Stimulated activated effector memory CD8-positive, alpha-beta T cell treated with anti-CD3 and anti-CD28 coated beads, Interleukin-12 subunit alpha, Interleukin-12 subunit beta, amount 100 ng/mL, for 72 hours (primary cell): ENCODE results near the gene SLC41A1.
"Not testable (repeated sequence)": the region's sequence is repeated elsewhere in the genome, so short reads cannot be mapped to it uniquely, and the experiment has no call there.

ENCODE experiments used
- ATAC-seq: fragments of 150-1000 bp; cut with Tn5 transposase; 2 replicates; pipeline ENCODE4 v1.10.0; 2021
- DNase-seq, 2 donors: peaks; one replicate each; pipeline ENCODE4 v3.0.0; 2021 to 2022; ENCODE audit warnings: low spot score in 2 of 2
- H3K27ac Mint-ChIP-seq: one replicate; pipeline ENCODE4 v1.8.0; 2022; ENCODE audit warnings: mild to moderate bottlenecking, mixed read lengths
- H3K36me3 Mint-ChIP-seq: one replicate; pipeline ENCODE4 v1.8.0; 2022; ENCODE audit warnings: mild to moderate bottlenecking, mixed read lengths
- H3K4me1 Mint-ChIP-seq: one replicate; pipeline ENCODE4 v1.8.0; 2022; ENCODE audit warnings: mixed read lengths
- H3K4me3 Mint-ChIP-seq: one replicate; pipeline ENCODE4 v1.8.0; 2022; ENCODE audit warnings: mild to moderate bottlenecking, mixed read lengths
- H3K9me3 Mint-ChIP-seq: one replicate; pipeline ENCODE4 v1.8.0; 2022; ENCODE audit warnings: mixed read lengths

SLC41A1 gene

DNA sequence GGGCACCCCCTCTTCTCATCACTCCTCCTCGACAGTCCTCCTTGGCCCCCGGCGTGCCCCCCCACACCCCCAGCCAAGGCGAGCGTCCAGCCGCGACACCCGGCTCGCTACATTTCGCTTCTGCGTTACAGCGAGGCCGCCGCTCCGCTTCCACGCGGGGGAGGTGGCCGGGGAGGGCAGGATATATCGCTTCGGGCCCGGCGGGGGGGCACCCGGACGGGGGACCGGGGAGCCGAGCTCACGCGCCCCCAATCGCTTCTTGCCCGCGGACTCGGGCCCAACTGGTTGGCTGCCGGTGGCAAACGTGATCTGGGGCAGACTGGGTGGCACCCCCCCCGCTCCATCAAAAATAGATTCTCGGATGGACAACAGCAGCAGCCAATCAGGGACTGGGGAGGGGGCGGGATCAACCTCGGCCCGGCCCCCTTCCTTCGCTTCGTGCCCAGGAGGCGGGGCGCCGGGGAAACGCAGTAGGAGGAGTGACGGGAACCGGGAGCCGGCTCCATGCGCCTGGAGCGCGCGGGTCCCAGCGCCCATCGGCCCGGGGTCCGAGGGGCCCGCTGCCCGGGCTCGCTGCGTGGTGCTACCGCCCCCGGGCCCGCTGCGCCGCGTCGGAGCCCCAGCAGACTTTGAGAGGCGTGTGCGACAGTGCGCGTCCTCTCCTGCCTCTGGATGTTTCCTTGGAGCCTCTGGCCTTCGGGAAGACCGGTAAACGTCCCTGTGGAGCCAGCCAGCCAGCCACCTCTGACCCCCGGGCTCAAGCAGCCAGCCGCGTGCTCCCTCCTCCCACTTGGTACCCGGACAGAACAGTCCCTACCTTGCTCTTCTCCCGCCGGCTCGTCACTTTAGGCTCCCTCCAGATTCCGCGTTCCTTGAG is at the start of gene SLC41A1:
TSS of gene SLC41A1 (minus strand) at position 321 of the 877 bp plus-strand sequence. CDS start 2,757 bp downstream, outside the sequence.
- Mint-ChIP-seq H3K36me3 (peaks cover 26% of the 10 kb centered on the region), H3K4me3 (peak within 1 kb of the TSS; percentile 95), H3K27ac (peak within 1 kb of the TSS; percentile 92), H3K9me3 (no peaks in the 10 kb centered on the region), H3K4me1 (peaks cover 62% of the 10 kb centered on the region)
- peak; percentile 94 for ATAC-seq
- DNase-seq, result peak; percentile 75 to 92

DNA sequence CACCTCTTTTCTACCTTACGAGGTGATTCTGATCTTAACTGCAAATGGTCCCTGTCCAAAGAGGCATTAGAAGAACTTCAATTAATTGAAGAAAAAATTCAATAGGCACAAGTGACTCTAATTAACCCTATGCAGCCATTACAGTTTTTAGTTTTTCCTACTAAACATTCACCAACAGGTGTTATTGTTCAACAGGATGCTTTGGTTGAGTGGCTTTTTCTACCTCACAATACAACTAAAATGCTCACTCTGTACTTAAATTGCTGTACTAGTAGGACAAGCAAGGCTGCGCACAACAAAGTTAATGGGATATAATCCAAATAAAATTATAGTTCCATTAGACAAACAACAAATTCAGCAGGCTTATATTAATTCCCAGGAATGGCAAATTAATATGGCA is 48.5 kb upstream of the SLC41A1 start:
- peaks cover 9% of the 10 kb centered on the region for H3K4me1 Mint-ChIP-seq
- DNase-seq, result no peak
- no peak overlapping the region for H3K27ac Mint-ChIP-seq
- no peak for ATAC-seq
- no peaks in the 10 kb centered on the region for H3K9me3 Mint-ChIP-seq
- H3K36me3 Mint-ChIP-seq, result no peaks in the 10 kb centered on the region
- no peak overlapping the region for H3K4me3 Mint-ChIP-seq

DNA sequence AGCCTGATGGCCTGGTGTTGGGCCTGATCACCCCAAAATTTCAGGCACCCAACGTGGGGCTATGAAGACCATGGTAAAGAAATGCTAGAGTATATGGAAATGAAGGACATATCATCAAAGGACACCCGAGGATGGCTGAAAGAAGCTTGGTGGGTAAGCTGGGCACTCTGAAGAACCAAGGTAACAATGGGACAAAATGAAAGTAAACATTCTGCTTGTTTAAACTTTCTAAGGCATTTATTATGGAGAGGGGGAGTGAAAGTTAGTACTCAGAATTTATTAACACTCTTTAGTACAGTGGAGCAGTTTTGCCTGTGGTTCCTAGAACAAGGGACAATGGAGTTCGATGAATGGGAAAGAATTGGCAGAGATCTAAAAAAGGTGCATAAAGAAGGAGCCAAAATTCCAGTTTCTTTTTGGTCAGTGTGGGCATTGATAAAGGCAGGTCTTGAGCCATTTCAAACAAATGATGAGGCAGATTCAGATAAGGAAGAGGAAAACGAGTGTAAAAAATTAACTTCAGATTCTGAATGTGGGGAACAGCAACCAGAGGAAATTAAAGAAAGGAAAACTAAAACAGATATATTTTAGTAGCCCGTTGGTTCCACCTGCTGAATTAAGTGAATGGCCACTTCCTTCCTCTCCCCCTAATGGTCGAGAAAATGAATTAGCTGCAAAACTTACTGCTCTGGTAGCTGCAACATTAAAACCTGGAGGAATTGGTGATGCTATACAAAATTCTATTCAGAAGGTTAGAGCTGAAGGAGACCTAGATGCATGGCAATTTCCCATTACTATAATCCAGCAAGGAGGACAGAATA is 45.4 kb upstream of the SLC41A1 start:
- Mint-ChIP-seq H3K4me1 (peaks cover 9% of the 10 kb centered on the region), H3K27ac (no peak overlapping the region), H3K9me3 (peaks cover 7% of the 10 kb centered on the region), H3K36me3 (no peaks in the 10 kb centered on the region), H3K4me3 (peak overlapping the region; percentile 1)
- ATAC-seq (no peak), DNase-seq (no peak)

DNA sequence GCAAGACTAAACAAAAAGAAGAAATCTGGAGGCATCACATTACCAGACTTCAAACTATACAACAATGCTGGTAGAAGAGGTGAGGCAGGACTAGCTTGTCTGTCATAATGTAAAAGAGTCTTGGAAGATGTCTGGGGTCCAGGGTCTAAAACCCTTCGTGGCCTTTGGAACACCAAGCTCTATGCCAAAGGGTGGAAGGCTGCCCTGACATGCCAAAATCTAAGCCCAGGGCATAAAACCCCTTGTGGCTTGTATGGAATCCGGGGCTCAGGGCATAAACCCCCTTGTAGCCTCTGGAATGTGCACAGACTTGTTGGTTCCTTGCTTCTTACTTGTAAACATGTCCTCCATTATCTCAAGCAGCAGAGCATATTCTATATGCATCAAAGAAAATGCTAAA is 44.5 kb upstream of the SLC41A1 start:
- not testable (repeated sequence) for H3K9me3 Mint-ChIP-seq, ATAC-seq, H3K4me1 Mint-ChIP-seq, H3K4me3 Mint-ChIP-seq, H3K27ac Mint-ChIP-seq, DNase-seq, H3K36me3 Mint-ChIP-seq

DNA sequence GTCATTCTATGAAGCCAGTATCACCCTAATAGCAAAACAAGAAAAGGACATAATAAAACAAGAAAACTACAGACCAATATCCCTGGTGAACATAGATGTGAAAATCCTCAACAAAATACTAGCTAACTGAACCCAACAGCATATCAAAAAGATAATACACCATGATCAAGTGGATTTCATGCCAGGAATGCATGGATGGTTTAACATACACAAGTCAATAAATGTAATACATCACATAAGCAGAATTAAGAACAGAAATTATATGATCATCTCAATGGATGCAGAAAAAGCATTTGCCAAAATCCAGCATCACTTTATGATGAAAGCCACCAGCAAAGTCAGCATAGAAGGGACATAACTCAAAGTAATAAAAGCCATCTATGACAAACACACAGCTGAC is 43.4 kb upstream of the SLC41A1 start:
- no peak for ATAC-seq
- H3K27ac Mint-ChIP-seq, result no peak overlapping the region
- no peaks in the 10 kb centered on the region for H3K36me3 Mint-ChIP-seq
- H3K4me3 Mint-ChIP-seq, result no peak overlapping the region
- DNase-seq, result no peak
- H3K4me1 Mint-ChIP-seq, result peaks cover 9% of the 10 kb centered on the region
- peaks cover 7% of the 10 kb centered on the region for H3K9me3 Mint-ChIP-seq

DNA sequence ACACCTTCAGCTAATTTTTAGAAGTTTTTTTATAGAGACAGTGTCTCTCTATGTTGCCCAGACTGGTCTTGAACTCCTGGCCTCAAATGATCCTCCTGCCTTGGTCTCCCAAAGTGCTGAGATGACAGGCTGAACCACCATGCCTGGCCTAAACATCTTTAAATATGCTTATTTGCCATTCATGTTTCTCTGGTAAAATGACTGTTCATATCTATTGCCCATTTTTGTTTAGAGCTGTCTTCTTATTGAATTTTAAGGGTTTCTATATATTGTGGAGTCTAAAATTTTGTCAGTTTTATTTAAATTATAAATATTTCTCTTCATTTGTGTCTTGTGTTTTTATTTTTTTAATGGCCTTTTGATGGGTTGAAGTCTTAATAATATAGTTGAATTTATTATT is 40.0 kb upstream of the SLC41A1 start:
- DNase-seq (no peak), ATAC-seq (no peak)
- H3K36me3 Mint-ChIP-seq, result no peaks in the 10 kb centered on the region
- H3K9me3 Mint-ChIP-seq, result peaks cover 7% of the 10 kb centered on the region
- peaks cover 15% of the 10 kb centered on the region for H3K4me1 Mint-ChIP-seq
- H3K4me3 Mint-ChIP-seq, result no peak overlapping the region
- H3K27ac Mint-ChIP-seq, result no peak overlapping the region

DNA sequence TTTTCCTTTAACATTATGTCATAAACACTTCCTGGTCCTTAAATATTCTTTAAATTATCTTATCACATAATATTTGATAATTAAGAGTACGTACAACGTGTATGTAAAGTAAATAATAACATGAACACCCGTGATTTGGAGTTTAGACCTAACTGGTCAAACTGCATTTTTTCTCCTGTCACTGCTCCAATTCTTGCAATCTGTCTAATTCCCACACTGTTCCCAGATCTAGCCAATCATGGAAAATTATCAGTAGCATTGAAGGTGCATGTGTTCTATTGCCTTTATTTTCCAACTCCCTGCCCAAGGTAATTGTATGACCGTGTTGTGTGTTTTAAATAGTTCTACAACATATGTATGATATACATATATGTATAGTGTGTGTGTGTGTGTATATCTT is 39.0 kb upstream of the SLC41A1 start:
- ATAC-seq (no peak), DNase-seq (no peak)
- Mint-ChIP-seq H3K9me3 (peaks cover 7% of the 10 kb centered on the region), H3K36me3 (no peaks in the 10 kb centered on the region), H3K27ac (no peak overlapping the region), H3K4me3 (no peak overlapping the region), H3K4me1 (peaks cover 14% of the 10 kb centered on the region)

DNA sequence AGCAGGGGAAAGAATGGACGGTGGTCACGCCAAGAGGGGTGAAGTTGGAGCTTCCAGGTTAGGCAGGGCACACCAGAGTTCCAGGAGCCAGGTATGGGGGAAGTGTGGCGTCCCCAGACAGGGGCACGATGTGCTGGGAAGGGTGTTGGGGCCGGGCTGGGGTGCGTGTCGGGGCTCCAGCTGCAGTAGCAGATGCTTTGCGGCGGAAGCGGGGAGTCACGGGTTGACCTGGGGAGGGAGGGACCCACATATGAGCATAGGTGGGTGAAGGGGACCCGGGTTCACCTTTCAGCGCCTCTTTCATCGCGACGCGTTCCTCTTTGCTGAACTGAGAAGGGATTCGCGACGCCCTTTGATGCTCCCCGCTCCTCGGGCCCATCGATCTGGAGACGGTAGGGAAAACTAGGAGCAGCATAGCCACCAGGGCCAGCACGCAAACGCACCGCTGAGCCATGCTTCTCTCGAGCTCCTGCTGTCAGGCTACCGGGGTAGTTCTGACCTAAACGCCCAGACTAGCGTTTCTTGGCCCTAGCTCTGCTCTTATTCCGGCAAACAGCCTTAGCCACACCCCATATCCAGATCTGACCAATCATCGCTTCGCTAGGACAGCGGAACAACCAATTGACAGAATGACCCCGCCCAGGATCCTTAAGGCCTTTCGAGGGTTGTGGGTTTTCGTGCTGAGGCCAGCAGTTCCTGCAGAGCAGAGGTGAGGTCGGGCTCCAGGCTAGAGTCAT is 36.8 kb upstream of the SLC41A1 start, which contains the start of gene PM20D1:
TSS of gene PM20D1 (minus strand) at position 514 of the 737 bp plus-strand sequence. CDS start at position 454, 60 bp downstream.
- peak; percentile 38 to 92 for DNase-seq
- Mint-ChIP-seq H3K9me3 (no peaks in the 10 kb centered on the region), H3K36me3 (no peaks in the 10 kb centered on the region), H3K27ac (peak within 1 kb of the TSS; percentile 72), H3K4me3 (peak within 1 kb of the TSS; percentile 75), H3K4me1 (peaks cover 14% of the 10 kb centered on the region)
- ATAC-seq, result peak; percentile 99

DNA sequence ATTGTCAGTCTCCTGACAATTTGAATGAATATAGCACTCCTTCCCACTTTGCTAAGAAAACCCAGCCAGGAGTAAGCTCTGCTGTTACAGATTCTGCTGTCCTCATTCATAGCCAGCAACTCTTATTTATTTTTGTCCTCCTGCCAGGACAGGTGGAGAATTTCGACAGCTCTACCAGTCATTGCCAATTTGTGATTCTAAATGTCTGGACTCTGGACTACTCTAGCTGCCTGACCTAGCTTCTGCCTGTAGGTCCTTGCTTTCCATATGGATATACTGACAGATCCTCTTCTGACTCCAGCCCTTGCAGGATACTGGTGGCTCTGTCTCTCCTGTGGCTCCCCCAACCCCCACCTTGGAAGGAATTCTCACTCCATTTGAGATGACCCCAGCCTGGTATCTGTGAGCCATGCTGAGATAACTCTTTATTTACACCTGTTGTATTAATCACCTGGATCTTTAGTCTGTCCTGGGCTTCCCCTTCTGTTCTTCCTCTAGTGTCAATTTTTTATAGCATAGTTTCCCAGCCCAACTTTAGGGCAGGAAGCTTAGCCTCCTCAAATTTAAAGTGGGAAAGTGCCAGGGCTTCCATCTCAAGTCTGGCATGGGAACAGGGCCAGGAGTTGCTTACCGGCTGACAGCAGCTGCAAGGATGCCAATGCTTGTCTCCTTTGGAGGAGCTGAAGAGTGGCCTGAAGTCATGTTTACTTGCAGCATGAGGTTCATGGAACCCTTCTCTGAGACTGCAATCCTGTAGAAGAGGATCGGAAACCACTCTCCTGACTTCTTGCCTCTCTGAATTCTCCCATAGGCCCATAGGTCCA is 30.2 kb upstream of the SLC41A1 start:
- Mint-ChIP-seq H3K4me1 (no peaks in the 10 kb centered on the region), H3K27ac (peak overlapping the region; percentile 24), H3K36me3 (no peaks in the 10 kb centered on the region), H3K4me3 (no peak overlapping the region), H3K9me3 (no peaks in the 10 kb centered on the region)
- no peak for DNase-seq
- no peak for ATAC-seq

DNA sequence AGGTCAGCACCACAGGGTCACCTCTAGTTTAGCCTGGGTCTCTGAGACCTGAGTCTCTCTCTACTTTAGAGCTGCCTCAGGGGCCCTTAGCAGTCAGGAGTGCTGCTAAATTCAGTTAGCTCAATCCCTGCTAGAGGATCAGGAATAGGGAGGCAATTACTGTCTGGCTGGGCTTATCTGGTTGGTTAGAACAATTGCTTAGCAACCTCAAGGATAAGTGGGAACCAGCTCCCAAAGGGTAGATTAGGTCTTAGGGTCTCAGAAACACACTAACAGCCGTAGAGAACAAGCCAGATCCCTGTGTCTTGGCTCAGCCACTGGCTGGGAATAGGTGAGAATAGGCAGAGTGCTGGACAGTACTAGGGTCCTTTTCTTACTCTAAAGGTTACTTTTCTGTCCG is 29.2 kb upstream of the SLC41A1 start:
- ATAC-seq, result no peak
- H3K27ac Mint-ChIP-seq, result peak overlapping the region; percentile 24
- DNase-seq, result no peak
- H3K4me3 Mint-ChIP-seq, result no peak overlapping the region
- H3K4me1 Mint-ChIP-seq, result no peaks in the 10 kb centered on the region
- no peaks in the 10 kb centered on the region for H3K9me3 Mint-ChIP-seq
- H3K36me3 Mint-ChIP-seq, result no peaks in the 10 kb centered on the region

DNA sequence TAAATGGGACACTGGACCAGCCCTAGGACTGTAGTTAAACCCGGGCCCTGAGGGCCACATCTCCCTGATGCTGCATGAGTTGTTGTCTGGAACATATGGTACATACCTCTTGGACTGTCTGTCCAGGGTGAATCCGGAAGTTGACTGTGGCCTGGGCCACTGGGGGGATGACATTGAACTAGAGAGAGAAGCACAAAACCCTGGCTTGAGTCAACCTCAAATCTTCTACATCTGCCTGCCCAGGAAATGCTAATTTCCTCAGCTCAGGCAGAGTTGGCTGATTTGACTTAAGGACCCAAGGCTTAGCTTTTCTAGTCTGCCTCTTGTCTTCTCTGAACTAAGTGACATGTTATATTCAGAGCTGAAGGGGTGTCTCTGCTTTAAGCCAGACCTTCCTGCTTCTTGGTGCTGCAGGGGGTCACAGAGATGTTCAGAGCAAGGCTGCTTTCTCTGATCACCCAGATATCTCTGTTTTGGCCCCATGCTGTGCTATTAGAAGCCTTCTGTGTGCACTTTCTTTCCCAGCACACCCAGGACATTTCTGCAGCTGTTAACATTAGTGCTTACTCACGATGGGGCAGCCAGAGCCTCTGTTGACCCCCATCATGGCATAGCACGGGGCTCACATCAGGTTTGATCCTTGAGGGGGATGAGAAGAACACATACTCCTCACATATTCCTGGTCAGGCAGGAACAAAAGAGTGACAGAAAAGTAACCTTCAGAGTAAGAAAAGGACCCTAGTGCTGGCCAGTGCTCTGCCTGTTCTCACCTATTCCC is 27.3 kb upstream of the SLC41A1 start:
- DNase-seq (no peak), ATAC-seq (no peak)
- Mint-ChIP-seq H3K27ac (no peak overlapping the region), H3K4me1 (no peaks in the 10 kb centered on the region), H3K4me3 (no peak overlapping the region), H3K9me3 (no peaks in the 10 kb centered on the region), H3K36me3 (no peaks in the 10 kb centered on the region)

DNA sequence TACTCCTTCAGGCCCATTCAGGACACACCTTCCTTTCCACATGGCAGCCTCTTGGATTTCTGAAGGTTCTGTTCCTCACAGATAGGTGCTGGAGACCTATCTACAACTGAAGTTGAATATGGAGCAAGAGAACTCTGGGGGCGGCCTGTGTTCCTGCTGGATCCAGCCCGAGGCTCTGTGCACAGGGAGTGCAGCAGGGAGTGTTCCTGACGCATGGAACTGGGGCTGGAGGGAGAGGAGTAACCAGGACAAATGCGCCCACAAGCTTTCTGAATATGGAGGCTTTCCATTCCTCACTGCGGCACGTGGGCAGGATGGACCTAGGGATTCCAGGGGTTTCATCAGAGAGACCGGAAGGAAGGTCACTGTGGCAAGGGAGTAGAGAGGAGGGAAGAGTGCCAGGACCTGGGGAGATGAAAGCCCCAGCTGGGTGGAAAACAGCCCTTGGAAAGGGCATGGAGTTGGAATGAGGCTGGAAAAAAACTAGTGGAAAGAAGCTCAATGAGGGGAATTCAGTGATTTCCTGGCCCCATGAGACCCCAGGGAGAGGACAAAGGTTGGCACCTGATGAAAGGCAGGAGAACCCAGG is 24.5 kb upstream of the SLC41A1 start:
- no peak for ATAC-seq

DNA sequence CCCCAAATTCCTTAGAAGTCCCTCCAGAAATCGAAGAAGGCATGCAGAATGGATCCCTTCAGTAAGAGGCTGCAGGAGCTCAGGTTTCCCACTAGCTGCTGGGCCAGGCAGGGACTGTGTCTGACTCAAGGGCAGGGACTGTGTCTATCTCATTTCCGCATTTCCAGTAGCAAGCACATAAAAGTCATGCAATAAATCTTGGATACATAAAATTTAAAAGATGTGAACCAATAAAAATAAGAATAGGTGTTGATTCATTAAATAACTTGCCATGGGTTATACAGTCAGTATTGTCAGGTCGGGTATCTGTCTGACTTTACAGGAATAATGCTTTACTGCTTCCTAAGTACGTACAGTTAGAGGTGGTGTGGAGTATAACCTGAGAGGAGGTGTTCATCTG is 21.8 kb upstream of the SLC41A1 start:
- H3K27ac Mint-ChIP-seq, result no peak overlapping the region
- no peak overlapping the region for H3K4me3 Mint-ChIP-seq
- no peak for ATAC-seq
- no peaks in the 10 kb centered on the region for H3K4me1 Mint-ChIP-seq
- H3K36me3 Mint-ChIP-seq, result no peaks in the 10 kb centered on the region
- no peaks in the 10 kb centered on the region for H3K9me3 Mint-ChIP-seq
- no peak for DNase-seq

More for the DNA sequence above, 24.5 kb upstream of the SLC41A1 start:
- no peak overlapping the region for H3K27ac Mint-ChIP-seq
- no peaks in the 10 kb centered on the region for H3K9me3 Mint-ChIP-seq
- DNase-seq, result no peak
- H3K4me1 Mint-ChIP-seq, result no peaks in the 10 kb centered on the region
- no peak overlapping the region for H3K4me3 Mint-ChIP-seq
- H3K36me3 Mint-ChIP-seq, result no peaks in the 10 kb centered on the region
